Measurements from ENCODE around the gene CNOT6.
"Not testable (repeated sequence)": the region's sequence is repeated elsewhere in the genome, so short reads cannot be mapped to it uniquely, and the experiment has no call there.

Gene CNOT6

DNA sequence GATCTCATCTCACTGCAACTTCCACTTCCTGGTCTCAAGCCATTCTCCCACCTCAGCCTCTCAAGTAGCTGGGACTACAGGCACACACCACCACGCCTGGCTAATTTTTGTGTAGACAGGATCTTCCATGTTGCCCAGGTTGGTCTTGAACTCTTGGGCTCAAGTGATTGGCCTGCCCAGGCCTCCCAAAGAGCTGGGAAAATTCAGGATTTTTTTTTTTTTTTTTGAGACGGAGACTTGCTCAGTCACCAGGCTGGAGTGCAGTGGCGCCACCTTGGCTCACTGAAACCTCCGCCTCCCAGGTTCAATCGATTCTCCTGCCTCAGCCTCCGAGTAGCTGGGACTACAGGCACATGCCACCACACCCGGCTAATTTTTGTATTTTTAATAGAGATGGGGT is 21.8 kb downstream of the CNOT6 start:
- DNase-seq (ENCODE audit: low read depth in 1 of 2, low spot score in 1 of 2), result not testable (repeated sequence)

DNA sequence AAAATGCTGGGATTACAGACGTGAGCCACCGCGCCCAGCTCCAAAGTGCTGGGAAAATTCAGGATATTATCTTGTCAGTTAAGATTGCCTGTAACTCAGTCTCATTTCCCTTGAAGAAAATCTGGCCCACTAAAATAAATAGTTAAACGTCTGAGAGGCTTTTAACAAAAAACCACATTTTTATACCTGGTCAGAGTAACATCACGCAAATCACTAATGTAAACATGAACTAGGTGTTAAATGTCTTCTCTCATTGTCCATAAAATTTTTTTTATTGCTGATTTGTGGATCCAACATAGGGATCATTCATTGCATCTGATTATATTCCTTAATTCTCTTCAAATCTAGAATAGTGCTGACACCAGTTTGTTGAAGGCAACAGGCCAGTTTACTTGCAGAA is 22.3 kb downstream of the CNOT6 start:
- no peak for DNase-seq (ENCODE audit: low read depth in 1 of 2, low spot score in 1 of 2)

DNA sequence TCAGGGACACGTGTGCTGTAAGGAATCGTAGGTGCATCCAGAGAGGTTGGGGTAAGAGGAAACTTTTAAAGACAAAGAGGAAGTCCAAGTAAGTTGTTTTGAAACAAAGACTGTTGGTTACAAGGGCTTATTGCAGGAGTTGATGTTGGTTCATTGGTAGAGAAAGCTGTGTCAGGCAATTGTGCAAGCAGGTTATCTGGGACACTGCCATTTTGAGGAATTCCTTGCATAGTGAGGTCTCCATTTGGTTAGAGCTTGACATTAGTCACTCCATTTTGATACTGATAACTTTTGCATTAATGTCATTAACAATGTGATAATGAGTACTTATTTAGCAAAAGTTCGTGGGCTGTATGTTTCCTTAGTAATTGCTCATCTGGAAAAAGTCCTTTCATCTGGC is 24.9 kb downstream of the CNOT6 start:
- DNase-seq (ENCODE audit: low read depth in 1 of 2, low spot score in 1 of 2), result no peak

GRCh38 chr5:180521101-180521500 is 26.9 kb downstream of the CNOT6 start:
- no peak for DNase-seq (ENCODE audit: low read depth in 1 of 2, low spot score in 1 of 2)

GRCh38 chr5:180521591-180521990 is 27.4 kb downstream of the CNOT6 start:
- DNase-seq (ENCODE audit: low read depth in 1 of 2, low spot score in 1 of 2), result no peak

DNA sequence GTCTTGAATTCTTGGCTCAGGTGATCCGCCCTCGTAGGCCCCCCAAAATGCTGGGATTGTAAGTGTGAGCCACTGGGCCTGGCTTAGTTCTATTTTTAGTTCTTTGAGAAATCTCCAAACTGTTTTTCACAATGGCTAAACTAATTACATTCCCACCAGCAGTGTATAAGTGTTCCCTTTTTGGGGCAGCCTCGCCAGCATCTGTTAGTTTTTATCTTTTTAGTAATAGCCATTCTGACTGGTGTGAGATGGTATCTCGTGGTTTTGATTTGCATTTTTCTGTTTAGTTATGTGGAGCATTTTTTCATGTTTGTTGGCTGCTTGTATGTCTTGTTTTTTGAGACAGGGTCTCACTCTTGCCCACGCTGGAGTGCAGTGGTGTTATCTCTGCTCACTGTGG is 28.2 kb downstream of the CNOT6 start:
- DNase-seq (ENCODE audit: low read depth in 1 of 2, low spot score in 1 of 2), result no peak

GRCh38 chr5:180523629-180524466 is 29.7 kb downstream of the CNOT6 start:
- no peak for DNase-seq (ENCODE audit: low read depth in 1 of 2, low spot score in 1 of 2)

GRCh38 chr5:180525399-180525798 is 31.2 kb downstream of the CNOT6 start:
- no peak for DNase-seq (ENCODE audit: low read depth in 1 of 2, low spot score in 1 of 2)

DNA sequence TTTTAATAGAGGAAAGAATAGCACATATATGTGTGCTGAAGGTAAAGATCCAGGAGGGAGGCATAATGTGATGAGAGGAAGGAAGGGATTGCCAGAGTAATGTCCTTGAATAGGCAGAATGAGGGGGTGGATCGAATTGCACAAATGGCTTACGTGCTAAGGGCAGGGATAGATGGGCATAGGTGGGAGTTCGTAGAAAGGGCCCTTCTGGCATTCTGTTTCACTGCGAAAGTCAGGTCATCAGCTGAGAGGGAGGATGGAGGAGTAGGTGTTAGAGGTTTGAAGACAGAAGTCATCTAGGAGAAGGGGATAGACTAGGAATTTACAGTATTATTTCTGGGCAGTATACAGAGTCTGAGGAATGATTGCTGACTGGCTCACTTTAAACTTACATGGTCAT is 32.1 kb downstream of the CNOT6 start:
- DNase-seq (ENCODE audit: low read depth in 1 of 2, low spot score in 1 of 2), result no peak

- DNase-seq (ENCODE audit: low read depth in 1 of 2, low spot score in 1 of 2), result no peak
Measured at GRCh38 chr5:180527659-180528058, 33.5 kb downstream of the CNOT6 start.

- not testable (repeated sequence) for DNase-seq (ENCODE audit: low read depth in 1 of 2, low spot score in 1 of 2)
Measured at GRCh38 chr5:180531036-180531585, 36.9 kb downstream of the CNOT6 start.

DNA sequence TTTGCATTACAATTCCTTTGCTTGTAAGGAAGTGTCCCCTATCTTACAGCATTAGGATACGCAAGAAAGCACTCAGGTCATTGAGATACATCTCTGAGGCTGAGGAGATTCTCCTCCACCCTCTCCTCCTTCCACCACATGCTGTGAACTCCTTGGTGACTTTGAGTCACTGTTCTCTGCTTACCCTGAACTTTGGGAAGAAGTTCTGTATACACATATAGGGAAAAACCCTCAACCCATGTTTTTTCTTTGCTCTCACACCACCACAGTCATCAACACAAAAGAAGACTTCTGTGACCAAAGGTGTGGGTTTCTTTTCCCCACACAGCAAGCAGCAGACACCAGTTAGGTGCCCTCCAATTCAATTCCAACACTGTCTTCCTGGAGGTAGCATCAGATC is 38.1 kb downstream of the CNOT6 start:
- no peak for DNase-seq (ENCODE audit: low read depth in 1 of 2, low spot score in 1 of 2)

DNA sequence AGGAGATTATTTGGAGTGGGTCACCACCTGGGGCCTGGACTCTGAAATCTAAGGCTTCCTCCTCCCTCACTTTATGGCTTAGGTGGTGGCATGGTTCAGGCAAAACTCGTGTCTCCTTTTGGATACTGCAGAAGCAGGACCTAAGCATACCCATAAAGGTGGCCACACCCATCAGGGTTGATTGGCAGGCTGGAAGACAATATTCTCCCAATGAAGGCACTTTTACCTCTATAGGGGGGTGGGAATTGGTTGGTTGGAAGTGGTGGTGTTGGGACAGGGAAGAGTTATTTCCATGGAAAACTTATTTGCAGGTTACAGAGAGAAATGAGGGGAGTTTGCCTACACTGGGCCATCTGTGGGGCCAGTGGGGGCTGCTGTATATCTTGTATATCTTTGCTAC is 39.7 kb downstream of the CNOT6 start:
- no peak for DNase-seq (ENCODE audit: low read depth in 1 of 2, low spot score in 1 of 2)

DNA sequence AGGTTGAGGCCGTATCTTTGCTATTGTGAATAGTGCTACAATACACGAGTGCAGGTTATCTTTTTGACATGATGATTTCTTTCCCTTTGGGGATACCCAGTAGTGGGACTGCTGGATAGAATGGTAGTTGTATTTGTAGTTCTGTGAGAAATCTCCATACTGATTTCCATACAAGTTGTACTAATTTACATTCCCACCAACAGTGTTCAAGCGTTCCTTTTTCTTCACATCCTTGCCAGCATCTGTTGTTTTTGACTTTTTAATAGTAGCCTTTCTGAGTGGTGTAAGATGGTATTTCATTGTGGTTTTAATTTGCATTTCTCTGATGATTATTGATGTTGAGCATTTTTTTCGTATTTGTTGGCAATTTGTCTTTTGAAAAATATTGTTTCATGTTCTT is 41.4 kb downstream of the CNOT6 start:
- DNase-seq (ENCODE audit: low read depth in 1 of 2, low spot score in 1 of 2), result no peak

DNA sequence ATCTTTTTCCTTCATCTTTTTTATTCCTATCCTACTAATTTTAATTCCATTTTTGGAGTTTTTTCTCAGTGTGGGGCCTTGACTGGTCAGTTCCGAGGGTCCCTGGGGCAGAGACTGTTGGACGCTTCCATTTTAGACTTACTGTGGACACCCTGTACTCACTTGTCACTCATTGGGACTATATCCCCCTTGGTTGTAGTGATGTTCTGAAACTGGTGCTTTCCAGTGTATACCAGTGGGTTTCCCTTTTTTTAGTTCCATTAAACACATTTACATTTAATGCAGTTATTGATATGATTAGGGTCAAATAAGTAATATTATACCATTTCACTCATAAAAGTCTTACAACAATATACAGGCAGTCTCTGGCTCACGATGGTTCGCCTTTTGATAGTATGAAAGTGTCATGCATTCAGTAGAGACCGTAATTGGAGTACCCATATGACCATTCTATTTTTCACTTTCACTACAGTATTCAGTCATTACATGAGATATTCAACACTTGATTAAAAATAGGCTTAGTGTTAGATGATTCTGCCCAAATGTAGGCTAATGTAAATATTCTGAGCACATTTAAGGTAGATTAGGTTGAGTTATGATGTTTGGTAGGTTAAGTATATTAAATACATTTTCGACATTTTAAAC is 46.0 kb downstream of the CNOT6 start:
- no peak for DNase-seq (ENCODE audit: low read depth in 1 of 2, low spot score in 1 of 2)

GRCh38 chr5:180541710-180542109 is 47.5 kb downstream of the CNOT6 start:
- DNase-seq (ENCODE audit: low read depth in 1 of 2, low spot score in 1 of 2), result no peak

DNA sequence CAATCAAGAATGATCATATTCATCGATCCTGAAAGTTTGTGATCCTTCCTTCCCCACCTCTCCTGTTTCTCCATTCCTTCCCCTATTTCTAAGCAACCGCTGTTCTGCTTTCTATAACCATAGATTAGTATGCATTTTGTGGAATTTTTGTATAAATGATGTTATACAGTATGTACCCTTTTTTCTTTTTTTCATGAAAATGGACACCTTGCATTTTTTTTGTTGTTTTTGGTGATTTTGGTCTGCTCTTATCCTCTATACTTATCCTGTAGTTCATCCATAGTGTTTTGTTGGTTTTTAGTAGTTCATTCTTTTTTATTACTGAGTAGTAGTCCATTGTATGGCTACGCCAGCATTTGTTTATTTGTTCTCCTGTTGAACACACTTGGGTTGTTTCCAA is 51.1 kb downstream of the CNOT6 start:
- DNase-seq (ENCODE audit: low read depth in 1 of 2, low spot score in 1 of 2), result no peak

DNA sequence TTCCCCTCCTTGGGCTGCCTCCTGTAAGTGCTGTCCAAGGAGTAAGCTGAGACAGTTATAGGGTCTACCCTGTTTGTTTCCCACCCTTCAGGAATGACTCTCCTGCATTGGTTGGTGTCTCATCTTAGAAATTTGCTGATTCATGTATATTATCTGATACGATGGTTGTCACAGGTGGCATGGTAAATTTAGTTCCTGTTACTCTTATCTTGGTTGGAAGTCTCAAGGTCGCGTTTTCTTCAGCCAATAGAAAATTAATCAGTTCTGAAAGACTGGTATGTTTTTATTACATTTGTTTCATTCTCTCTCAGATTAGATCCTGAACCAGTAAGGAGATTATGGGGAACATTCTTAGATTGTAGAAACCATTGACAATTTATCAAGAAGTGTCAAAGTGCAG is 54.4 kb downstream of the CNOT6 start:
- no peak for DNase-seq (ENCODE audit: low read depth in 1 of 2, low spot score in 1 of 2)

DNA sequence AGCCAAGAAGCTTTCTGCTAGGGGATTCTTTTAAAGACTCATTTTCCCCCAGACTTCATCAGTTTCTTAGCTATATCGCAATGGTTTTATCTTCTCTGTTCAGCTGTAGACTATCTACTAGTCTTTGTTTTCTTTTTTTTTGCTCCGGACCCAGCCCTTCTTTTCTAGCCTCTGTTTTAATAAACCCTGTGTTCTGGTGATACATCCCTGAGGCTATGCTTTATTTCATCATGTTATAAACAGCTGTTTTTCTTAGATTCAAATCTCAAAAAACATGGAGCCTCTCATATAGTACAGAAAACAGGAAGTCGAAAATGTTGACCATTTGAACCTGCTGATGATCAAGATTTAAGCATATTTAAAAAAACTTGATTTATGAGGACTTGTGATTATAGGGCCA is 59.4 kb downstream of the CNOT6 start:
- no peak for DNase-seq (ENCODE audit: low read depth in 1 of 2, low spot score in 1 of 2)

- no peak for DNase-seq (ENCODE audit: low read depth in 1 of 2, low spot score in 1 of 2)
Measured at GRCh38 chr5:180555168-180555921, 61.2 kb downstream of the CNOT6 start.

- no peak for DNase-seq (ENCODE audit: low read depth in 1 of 2, low spot score in 1 of 2)
Measured at GRCh38 chr5:180557217-180557809, 63.1 kb downstream of the CNOT6 start.
